ENCODE data around the gene DEDD.

- TF ChIP-seq, protein P1, sequence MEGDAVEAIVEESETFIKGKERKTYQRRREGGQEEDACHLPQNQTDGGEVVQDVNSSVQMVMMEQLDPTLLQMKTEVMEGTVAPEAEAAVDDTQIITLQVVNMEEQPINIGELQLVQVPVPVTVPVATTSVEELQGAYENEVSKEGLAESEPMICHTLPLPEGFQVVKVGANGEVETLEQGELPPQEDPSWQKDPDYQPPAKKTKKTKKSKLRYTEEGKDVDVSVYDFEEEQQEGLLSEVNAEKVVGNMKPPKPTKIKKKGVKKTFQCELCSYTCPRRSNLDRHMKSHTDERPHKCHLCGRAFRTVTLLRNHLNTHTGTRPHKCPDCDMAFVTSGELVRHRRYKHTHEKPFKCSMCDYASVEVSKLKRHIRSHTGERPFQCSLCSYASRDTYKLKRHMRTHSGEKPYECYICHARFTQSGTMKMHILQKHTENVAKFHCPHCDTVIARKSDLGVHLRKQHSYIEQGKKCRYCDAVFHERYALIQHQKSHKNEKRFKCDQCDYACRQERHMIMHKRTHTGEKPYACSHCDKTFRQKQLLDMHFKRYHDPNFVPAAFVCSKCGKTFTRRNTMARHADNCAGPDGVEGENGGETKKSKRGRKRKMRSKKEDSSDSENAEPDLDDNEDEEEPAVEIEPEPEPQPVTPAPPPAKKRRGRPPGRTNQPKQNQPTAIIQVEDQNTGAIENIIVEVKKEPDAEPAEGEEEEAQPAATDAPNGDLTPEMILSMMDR (IDR thresholded peaks at IDR 0.05) = no peak
- no peak for TF ChIP-seq POLR2A (IDR thresholded peaks at IDR 0.05)
Measured at GRCh38 chr1:161171696-161172095, 39.2 kb upstream of the DEDD start.

Measured in heart left ventricle (tissue), 13 donors.